Measurements from ENCODE around the gene RHOBTB1.

RHOBTB1 gene

GRCh38 chr10:60853637-60854036 lies 90.3 kb downstream of the RHOBTB1 start:
- ATAC-seq = no peak
- TF ChIP-seq CREB5 (CRISPR knock-in tag; IDR thresholded peaks at IDR 0.05; ENCODE audit: low read depth) = no peak
- TF ChIP-seq BACH2 (CRISPR knock-in tag; IDR thresholded peaks at IDR 0.05; ENCODE audit: borderline replicate concordance) = no peak
- no peak for TF ChIP-seq PATZ1 (CRISPR knock-in tag; IDR thresholded peaks at IDR 0.05; ENCODE audit: borderline replicate concordance)

- no peak for TF ChIP-seq CSRNP3 (CRISPR knock-in tag; IDR thresholded peaks at IDR 0.05)
- no peak for TF ChIP-seq ISL1 (CRISPR knock-in tag; IDR thresholded peaks at IDR 0.05)
- TF ChIP-seq TSHZ2 (CRISPR knock-in tag; IDR thresholded peaks at IDR 0.05) = no peak
- no peak for TF ChIP-seq ZNF565 (CRISPR knock-in tag; conservative IDR thresholded peaks at IDR 0.05; ENCODE audit: low read depth)
- TF ChIP-seq ESRRG (CRISPR knock-in tag; IDR thresholded peaks at IDR 0.05) = no peak
- no peak for TF ChIP-seq OSR1 (CRISPR knock-in tag; IDR thresholded peaks at IDR 0.05)
- no peak for TF ChIP-seq ZFP30 (CRISPR knock-in tag; IDR thresholded peaks at IDR 0.05)
- TF ChIP-seq TOX (CRISPR knock-in tag; IDR thresholded peaks at IDR 0.05; ENCODE audit: borderline replicate concordance) = no peak
- no peak for TF ChIP-seq ZNF70 (CRISPR knock-in tag; IDR thresholded peaks at IDR 0.05)
- no peak for TF ChIP-seq SNAI2 (CRISPR knock-in tag; IDR thresholded peaks at IDR 0.05)
- no peak for TF ChIP-seq ZC3H10 (CRISPR knock-in tag; IDR thresholded peaks at IDR 0.05)
- no peak for ATAC-seq
Observed at GRCh38 chr10:60853107-60853506, 90.9 kb downstream of the RHOBTB1 start.

GRCh38 chr10:60849740-60850139 lies 94.2 kb downstream of the RHOBTB1 start:
- no peak for ATAC-seq
- TF ChIP-seq ZNF8 (CRISPR knock-in tag; IDR thresholded peaks at IDR 0.05) = no peak
- no peak for TF ChIP-seq PPARA (CRISPR knock-in tag; IDR thresholded peaks at IDR 0.05; ENCODE audit: borderline replicate concordance)
- TF ChIP-seq ZFP30 (CRISPR knock-in tag; IDR thresholded peaks at IDR 0.05) = no peak
- TF ChIP-seq RARB (CRISPR knock-in tag; IDR thresholded peaks at IDR 0.05) = no peak
- TF ChIP-seq PATZ1 (CRISPR knock-in tag; IDR thresholded peaks at IDR 0.05; ENCODE audit: borderline replicate concordance) = no peak
- TF ChIP-seq TSHZ2 (CRISPR knock-in tag; IDR thresholded peaks at IDR 0.05) = no peak
- no peak for TF ChIP-seq ESRRG (CRISPR knock-in tag; IDR thresholded peaks at IDR 0.05)
- TF ChIP-seq CREB5 (CRISPR knock-in tag; IDR thresholded peaks at IDR 0.05; ENCODE audit: low read depth) = no peak
- TF ChIP-seq ISL1 (CRISPR knock-in tag; IDR thresholded peaks at IDR 0.05) = no peak
- TF ChIP-seq ZNF70 (CRISPR knock-in tag; IDR thresholded peaks at IDR 0.05) = no peak
- no peak for TF ChIP-seq ZNF565 (CRISPR knock-in tag; conservative IDR thresholded peaks at IDR 0.05; ENCODE audit: low read depth)

All from SK-N-SH treated with all-trans-retinoic acid at 6 μM for 48 hours (cell line).